Right lobe of liver (tissue), 6 donors: Measurements from ENCODE around the gene PAX8. TPM values are rescaled to one million over a fixed set of nuclear protein-coding genes. Genes with fewer than 3 reads are reported as not detected.

ENCODE experiments used
- ATAC-seq, 4 donors: fragments of 200-7000 bp; cut with Tn5 transposase; one replicate each; pipeline ENCODE4 v1.9.1; 2020; ENCODE audit warnings: mild to moderate bottlenecking in 4 of 4, moderate library complexity in 4 of 4
- DNase-seq, 3 donors: peaks; one replicate each; pipeline ENCODE4 v3.0.0-alpha.2; 2020
- H3K27ac ChIP-seq, 3 donors: fragments of 200-600 bp; one replicate each; pipeline ENCODE4 v1.8.0; 2022
- H3K27me3 ChIP-seq, 2 donors: fragments of 200-600 bp; one replicate each; pipeline ENCODE4 v1.8.0; 2022
- H3K36me3 ChIP-seq, 4 donors: fragments of 200-600 bp; sonication (generic) in 1 of 4; one replicate each; pipeline versions ENCODE4 v1.5.1 to v1.8.0; 2017 to 2022; ENCODE audit warnings: control low read depth in 1 of 4
- H3K4me1 ChIP-seq, 4 donors: fragments of 200-600 bp; sonication (generic) in 1 of 4; one replicate each; pipeline versions ENCODE4 v1.5.1 to v1.8.0; 2017 to 2022; ENCODE audit warnings: control low read depth in 1 of 4
- H3K4me3 ChIP-seq, 3 donors: fragments of 200-600 bp; one replicate each; pipeline ENCODE4 v1.8.0; 2022
- H3K9me3 ChIP-seq, 4 donors: fragments of 200-600 bp; sonication (generic) in 1 of 4; one replicate each; pipeline versions ENCODE4 v1.5.1 to v1.8.0; 2017 to 2022; ENCODE audit warnings: control low read depth in 1 of 4
- POLR2A ChIP-seq: fragments of 450-650 bp; IDR thresholded peaks from one replicate; pipeline ENCODE4 v1.6.1; 2017; ENCODE audit warnings: antibody characterized with exemption, mild to moderate bottlenecking
- WGBS: methylation state at CpG from one replicate; pipeline ENCODE4 v1.1.6; 2018; ENCODE audit warnings: low coverage, low lambda C conversion rate; ENCODE audit not compliant: insufficient coverage; ENCODE audit errors: missing lambda C conversion rate; 5-methylcytosine and 5-hydroxymethylcytosine counted together
- intact Hi-C, 2 donors: fragments of 100-400 bp; cut with DNase I; formaldehyde crosslinking; loops; one replicate each; pipeline versions ENCODE4 v1.11.2 to v1.14.1; 2022
- total RNA-seq, 6 experiments: library from RNA; depleted of rRNA in 2 of 6; stranded (reverse); fragments of >200 nt in 2 of 6; fragmentation: NEBNext Ultra II Directional in 3 of 6; extraction: Animal tissue kit (Norgen Biotek cat#: 25700) in 3 of 6; gene quantifications; one replicate each; pipeline versions ENCODE4 v1.1.0 to v1.2.4, GENCODE V29; 2016 to 2023
- TF ChIP-seq, protein P1 (sequence below), 4 donors: fragments of 200-600 bp in 3 of 4; fragments of 450-650 bp in 1 of 4; IDR thresholded peaks; one replicate each; pipeline versions ENCODE4 v1.5.1 to v1.8.0; 2016 to 2022; ENCODE audit warnings: antibody characterized with exemption in 4 of 4, mild to moderate bottlenecking in 2 of 4
- donor health status: DM: no; HTN: yes; CAD: no.
- donor health status: DM: no; HTN: no; CAD: no.
- donor health status: DM: no; HTN: no; CAD: no.
- donor health status: DM: no; HTN: yes; CAD: no.
- donor health status: DM: no; HTN: yes; CAD: no.

Gene PAX8
- total RNA-seq, 6 experiments from 2014 or later = 0.27 to 1.9 (median 0.86) TPM

DNA sequence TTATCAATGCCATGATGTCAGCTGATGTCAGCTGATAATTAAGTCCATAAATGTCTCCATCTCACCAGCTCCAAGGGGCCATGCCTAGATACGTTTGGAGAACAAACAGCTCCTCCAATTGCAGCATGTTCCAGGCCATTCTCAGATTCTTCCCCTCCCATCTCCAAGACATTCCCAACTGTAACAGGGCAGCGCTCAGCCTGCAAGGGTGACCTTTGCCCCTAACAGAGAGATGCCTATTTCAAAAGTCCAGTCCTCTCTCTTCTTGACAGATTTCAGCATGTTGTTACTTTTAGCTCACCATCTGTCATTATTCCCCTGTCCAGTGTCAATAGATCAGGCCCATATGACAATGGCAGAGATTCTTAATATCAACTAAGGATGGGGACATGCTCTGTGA is 95.0 kb downstream of the PAX8 start:
- H3K27me3 ChIP-seq = no peaks in the 10 kb centered on the region
- TF ChIP-seq POLR2A = no peak
- TF ChIP-seq, protein P1, sequence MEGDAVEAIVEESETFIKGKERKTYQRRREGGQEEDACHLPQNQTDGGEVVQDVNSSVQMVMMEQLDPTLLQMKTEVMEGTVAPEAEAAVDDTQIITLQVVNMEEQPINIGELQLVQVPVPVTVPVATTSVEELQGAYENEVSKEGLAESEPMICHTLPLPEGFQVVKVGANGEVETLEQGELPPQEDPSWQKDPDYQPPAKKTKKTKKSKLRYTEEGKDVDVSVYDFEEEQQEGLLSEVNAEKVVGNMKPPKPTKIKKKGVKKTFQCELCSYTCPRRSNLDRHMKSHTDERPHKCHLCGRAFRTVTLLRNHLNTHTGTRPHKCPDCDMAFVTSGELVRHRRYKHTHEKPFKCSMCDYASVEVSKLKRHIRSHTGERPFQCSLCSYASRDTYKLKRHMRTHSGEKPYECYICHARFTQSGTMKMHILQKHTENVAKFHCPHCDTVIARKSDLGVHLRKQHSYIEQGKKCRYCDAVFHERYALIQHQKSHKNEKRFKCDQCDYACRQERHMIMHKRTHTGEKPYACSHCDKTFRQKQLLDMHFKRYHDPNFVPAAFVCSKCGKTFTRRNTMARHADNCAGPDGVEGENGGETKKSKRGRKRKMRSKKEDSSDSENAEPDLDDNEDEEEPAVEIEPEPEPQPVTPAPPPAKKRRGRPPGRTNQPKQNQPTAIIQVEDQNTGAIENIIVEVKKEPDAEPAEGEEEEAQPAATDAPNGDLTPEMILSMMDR (IDR thresholded peaks at IDR 0.05) = no peak
- peak in 1 of 4 donors; percentile 7 for ATAC-seq
- H3K9me3 ChIP-seq = no peaks in the 10 kb centered on the region
- no peaks in the 10 kb centered on the region for H3K36me3 ChIP-seq
- WGBS = 39% methylated on average over 2 of the region's 2 CpGs
- H3K4me1 ChIP-seq = peaks cover 0 to 51% (median 21%) of the 10 kb centered on the region in 4 donors
- H3K27ac ChIP-seq = no peak overlapping the region
- intact Hi-C loops = no loop called here
- H3K4me3 ChIP-seq = no peak overlapping the region
- no peak for DNase-seq

DNA sequence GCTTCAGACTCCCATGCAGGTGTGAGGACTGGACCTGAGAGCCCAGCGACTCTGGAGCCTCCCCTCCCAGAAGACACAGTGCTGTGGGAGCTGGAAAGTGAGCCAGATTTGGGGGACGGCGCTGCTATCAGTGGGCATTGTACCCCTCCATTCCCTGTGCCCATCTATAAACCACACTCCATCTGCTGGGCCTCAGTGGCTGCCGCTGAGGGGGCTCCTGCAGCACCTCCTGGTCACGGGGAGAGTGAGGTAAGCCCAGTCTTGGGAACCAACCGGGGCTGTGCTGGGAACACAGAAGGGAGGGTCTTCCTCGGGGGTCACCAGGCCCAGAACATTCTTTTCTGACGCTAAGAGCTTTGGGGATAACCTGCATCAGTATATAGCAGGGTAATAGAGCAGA is 95.5 kb downstream of the PAX8 start:
- no peak for TF ChIP-seq POLR2A
- TF ChIP-seq, protein P1 (IDR thresholded peaks at IDR 0.05) = no peak
- Histone ChIP-seq H3K4me3 (no peak overlapping the region), H3K4me1 (peaks cover 0 to 51% (median 21%) of the 10 kb centered on the region in 4 donors), H3K36me3 (no peaks in the 10 kb centered on the region), H3K27me3 (no peaks in the 10 kb centered on the region), H3K9me3 (no peaks in the 10 kb centered on the region), H3K27ac (no peak overlapping the region)
- peak in 1 of 3 donors; percentile 26 for DNase-seq
- no peak for ATAC-seq
- intact Hi-C loops = no loop called here
- WGBS = 85% methylated on average over 4 of the region's 8 CpGs

DNA sequence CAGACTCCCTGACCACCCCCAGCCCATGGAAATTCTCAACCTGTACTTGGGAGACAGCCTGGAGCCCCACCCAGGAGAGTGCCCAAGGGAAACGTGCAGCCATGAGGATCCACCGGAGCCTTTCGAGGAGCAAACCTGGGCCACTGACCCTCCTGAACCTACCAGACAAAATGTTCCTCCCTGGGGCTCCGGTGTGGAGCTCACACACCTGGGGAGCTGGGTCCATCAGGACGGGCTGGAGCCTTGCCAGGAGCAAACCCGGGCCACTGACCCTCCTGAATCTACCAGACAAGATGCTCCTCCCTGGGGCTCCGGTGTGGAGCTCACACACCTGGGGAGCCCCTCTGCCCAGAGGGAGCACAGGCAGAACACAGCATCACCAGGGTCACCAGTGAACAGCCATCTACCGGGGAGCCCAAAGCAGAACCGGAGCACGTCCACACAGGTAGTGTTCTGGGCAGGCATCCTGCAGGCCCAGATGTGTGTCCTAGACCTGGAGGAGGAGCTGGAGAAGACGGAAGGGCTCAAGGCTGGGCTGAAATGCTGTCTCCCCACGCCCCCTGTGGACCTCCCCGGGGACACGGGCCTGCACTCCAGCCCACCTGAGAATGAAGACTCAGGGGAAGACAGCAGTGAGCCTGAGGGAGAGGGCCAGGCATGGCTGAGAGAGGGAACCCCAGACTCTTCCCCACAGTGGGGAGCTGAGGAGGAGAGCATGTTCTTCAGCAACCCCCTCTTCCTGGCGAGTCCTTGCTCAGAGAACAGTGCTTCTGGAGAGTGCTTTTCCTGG is 96.1 kb downstream of the PAX8 start:
- intact Hi-C loops = no loop called here
- H3K4me3 ChIP-seq = no peak overlapping the region
- ATAC-seq (no peak), DNase-seq (peak in 1 of 3 donors; percentile 44)
- no peaks in the 10 kb centered on the region for H3K27me3 ChIP-seq
- TF ChIP-seq POLR2A = no peak
- TF ChIP-seq, protein P1 (IDR thresholded peaks at IDR 0.05) = no peak
- 100% methylated on average over 2 of the region's 15 CpGs for WGBS
- H3K4me1 ChIP-seq = peaks cover 0 to 51% (median 21%) of the 10 kb centered on the region in 4 donors
- H3K36me3 ChIP-seq = no peaks in the 10 kb centered on the region
- H3K9me3 ChIP-seq = no peaks in the 10 kb centered on the region
- H3K27ac ChIP-seq = no peak overlapping the region

DNA sequence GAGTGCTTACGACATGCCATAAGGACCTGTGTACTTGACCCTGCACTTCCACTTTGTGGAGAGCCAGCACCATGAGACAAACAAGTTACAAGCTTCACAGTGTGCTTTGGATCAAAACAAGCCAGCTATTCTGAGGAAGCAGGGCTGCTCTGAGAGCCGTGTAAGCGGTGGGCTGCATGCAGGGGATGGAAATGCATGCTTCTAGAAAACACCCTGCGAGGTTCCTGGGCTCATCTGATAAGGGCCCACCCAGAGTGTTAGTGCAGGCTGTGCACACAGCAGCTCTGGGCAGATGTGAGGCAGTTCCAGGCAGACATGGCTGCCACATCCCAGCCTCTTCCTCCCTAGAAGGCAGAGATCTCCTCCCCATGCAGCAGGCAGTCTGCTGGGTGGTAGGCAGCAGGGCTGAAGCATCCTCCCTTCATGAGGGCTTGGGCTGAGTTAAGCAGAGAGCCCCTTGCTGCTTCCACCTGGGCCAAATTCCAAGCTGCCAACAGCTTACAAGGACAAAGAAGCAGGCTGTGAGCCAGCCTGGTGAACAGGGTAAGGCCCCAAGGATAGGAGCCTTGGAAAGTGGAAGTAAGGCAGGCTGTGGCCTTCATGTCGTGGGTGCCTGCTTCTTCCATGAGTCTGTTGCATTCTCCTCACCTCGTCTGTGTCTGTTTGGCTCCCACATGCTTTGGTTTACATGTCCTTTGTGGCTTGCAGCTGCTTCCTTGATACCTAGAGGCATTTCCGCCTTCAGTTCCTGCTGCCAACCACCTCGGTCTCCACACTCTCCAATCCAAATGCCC is 97.3 kb downstream of the PAX8 start:
- peak in 1 of 3 donors; percentile 37 for DNase-seq
- Histone ChIP-seq H3K4me3 (no peak overlapping the region), H3K27ac (peak overlapping the region; percentile 54 to 70 (median 69)), H3K27me3 (no peaks in the 10 kb centered on the region), H3K36me3 (no peaks in the 10 kb centered on the region), H3K4me1 (peaks cover 0 to 51% (median 20%) of the 10 kb centered on the region in 4 donors), H3K9me3 (no peaks in the 10 kb centered on the region)
- 32% methylated on average over 4 of the region's 8 CpGs for WGBS
- intact Hi-C loops = no loop called here
- ATAC-seq = peak; percentile 66 to 82 (median 73)
- TF ChIP-seq, protein P1 (IDR thresholded peaks at IDR 0.05) = no peak
- no peak for TF ChIP-seq POLR2A
